Fibroblast of skin of abdomen (primary cell): Measurements from ENCODE around the gene TRAF5.
"Not testable (repeated sequence)": the region's sequence is repeated elsewhere in the genome, so short reads cannot be mapped to it uniquely, and the experiment has no call there.

Experiments
- DNase-seq: peaks from one replicate; pipeline ENCODE4 v3.0.0-alpha.2; 2013

Gene TRAF5

DNA sequence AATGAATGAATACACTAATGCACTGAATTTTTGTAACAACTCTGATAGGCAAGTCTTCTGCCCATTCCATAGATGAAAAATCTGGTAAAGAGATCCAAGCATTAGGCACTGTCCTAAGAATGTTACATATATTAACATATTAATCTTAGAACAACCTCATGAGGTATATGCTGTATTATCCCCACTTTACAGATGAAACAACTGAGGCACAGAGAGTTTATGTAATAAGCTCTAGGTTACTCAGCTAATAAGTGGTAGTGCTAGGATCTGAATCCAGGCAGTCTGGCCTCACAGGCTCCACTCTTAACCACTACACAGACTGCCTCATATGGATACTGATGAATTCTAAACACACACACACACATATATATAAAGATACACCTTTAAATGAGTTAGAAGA is 52.8 kb downstream of the TRAF5 start:
- DNase-seq = no peak

GRCh38 chr1:211381481-211382181 is 55.0 kb downstream of the TRAF5 start:
- DNase-seq = no peak

GRCh38 chr1:211382182-211382713 is 55.6 kb downstream of the TRAF5 start:
- no peak for DNase-seq

DNA sequence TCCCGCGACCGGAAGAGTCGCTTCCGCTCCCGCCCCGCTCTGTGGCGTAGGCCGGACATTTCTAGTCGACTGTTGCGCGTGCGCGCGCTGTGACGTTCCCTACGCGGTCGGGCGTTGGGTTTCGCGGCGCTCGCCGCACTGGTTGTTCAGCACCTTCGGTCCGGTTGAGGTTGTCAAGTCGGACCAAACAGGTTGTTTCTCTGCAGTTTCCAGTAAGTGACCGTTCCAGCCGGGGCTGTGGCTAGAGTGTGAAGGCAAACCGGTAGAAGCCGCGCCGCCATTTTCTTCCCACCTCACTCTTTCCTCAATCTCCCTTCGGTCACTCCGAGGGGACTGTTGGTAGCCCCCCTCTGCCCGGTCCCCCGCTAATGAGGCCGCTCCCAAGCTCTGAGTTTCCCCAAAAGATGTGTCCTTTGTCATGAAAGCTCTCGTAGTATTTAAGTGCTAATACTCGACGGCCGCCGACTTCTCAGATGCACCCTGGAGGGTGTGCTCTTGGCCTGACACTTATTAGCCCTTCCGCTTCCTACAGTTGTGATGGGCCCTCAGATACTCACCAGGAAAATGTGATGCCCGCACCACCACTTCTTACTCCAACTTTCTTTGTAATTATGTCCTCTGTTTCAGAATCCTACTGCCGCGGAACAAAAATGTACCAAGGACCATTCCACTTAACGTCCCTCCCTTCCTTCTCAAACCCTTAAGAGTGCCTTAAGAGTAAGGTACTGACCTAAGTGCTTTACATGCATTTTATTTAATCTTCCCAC is 56.3 kb downstream of the TRAF5 start:
- peak; percentile 92 for DNase-seq

GRCh38 chr1:211384524-211384923 is 57.9 kb downstream of the TRAF5 start:
- no peak for DNase-seq

- peak; percentile 87 for DNase-seq
Observed at GRCh38 chr1:211386921-211387320, 60.3 kb downstream of the TRAF5 start.

GRCh38 chr1:211390829-211391228 is 64.2 kb downstream of the TRAF5 start:
- DNase-seq = not testable (repeated sequence)

DNA sequence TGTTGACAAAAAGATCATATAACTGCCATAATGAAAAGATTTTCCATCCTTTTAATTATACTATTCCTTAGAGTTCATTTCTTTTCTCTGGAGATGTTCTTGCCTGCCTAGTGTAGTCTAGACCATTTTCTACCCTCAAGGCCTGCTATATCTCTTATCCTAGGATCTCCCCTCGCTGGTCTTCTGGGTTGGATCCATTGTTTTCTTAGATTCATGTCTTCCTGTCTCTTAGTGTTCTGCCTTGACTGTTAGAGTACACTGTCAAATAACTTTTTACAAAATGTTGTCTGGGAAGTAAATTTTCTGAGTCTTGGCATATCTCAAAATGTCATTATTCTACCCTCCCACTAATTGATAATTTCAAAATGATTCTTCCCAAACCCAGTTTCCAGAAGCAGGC is 66.6 kb downstream of the TRAF5 start:
- DNase-seq = no peak

GRCh38 chr1:211398266-211398930 is 71.8 kb downstream of the TRAF5 start:
- DNase-seq = not testable (repeated sequence)

- not testable (repeated sequence) for DNase-seq
Observed at GRCh38 chr1:211399851-211400393, 73.3 kb downstream of the TRAF5 start.

DNA sequence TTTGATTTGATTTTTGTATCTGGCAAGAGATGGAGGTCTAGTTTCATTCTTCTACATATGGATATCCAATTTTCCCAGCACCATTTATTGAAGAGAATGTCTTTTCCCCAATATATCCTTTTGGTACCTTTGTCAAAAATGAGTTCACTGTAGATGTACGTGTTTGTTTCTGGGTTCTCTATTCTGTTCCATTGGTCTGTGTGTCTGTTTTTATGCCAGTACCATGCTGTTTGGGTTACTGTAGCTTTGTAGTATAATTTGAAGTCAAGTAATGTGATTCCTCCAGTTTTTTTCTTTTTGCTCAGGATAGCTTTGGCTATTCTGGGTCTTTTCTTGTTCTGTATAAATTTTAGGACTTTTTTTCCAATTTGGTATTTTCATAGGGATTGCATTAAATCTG is 75.1 kb downstream of the TRAF5 start:
- not testable (repeated sequence) for DNase-seq

- not testable (repeated sequence) for DNase-seq
Observed at GRCh38 chr1:211406086-211406485, 79.5 kb downstream of the TRAF5 start.

DNA sequence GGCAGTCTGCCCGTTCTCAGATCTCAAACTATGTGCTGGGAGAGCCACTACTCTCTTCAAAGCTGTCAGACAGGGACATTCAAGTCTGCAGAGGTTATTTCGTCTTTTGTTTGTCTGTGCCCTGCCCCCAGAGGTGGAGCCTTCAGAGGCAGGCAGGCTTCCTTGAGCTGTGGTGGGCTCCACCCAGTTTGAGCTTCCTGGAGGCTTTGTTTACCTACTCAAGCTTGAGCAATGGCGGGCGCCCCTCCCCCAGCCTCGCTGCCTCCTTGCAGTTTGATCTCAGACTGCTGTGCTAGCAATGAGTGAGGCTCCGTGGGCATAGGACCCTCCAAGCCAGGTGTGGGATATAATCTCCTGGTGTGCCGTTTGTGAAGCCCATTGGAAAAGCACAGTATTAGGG is 81.1 kb downstream of the TRAF5 start:
- not testable (repeated sequence) for DNase-seq

GRCh38 chr1:211411639-211412038 is 85.0 kb downstream of the TRAF5 start:
- no peak for DNase-seq

DNA sequence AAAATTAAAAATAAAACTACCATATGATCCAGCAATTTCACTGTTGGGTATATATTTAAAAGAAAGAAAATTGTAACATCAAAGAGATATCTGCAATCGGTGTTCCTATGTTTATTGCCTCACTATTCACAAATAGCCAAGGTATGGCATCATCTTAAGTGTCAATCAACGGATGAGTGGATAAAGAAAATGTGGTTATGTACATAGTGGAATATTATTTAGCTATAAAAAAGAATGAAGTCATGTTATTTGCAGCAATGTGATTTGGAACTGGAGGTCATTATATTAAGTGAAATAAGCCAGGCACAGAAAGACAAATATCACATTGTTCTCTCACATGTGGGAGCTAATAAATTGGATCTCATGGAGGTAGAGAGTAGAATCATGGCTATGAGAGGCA is 89.1 kb downstream of the TRAF5 start:
- DNase-seq = no peak

- peak; percentile 36 for DNase-seq
Observed at GRCh38 chr1:211416246-211416627, 89.6 kb downstream of the TRAF5 start.

DNA sequence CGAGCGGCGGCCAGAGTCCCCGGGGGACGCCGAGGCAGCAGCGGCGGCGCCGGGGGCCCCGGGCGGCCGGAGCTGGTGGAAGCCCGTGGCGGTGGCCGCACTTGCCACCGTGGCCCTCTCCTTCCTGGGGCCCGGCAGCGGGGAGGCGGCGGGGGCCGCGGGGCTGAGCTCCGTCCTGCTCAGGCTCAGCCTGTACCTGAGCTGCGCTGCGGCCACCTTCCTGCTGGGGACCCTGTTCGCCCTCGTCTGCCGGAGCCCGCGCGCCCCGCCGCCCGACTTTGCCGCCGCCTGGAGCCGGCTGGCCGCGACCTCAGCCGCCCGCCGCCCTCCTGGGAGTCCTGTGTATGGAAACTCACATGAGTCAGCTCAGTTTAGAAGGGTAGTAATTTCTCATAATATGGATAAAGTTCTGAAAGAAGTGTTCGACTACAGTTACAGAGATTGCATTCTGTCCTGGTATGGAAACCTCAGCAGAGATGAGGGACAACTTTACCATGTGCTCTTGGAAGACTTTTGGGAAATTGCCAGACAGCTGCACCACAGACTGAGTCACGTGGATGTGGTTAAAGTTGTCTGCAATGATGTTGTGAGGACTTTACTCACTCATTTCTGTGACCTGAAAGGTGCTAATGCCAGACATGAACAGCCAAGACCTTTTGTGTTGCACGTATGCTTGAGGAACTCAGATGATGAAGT is 90.1 kb downstream of the TRAF5 start:
- peak; percentile 81 for DNase-seq

DNA sequence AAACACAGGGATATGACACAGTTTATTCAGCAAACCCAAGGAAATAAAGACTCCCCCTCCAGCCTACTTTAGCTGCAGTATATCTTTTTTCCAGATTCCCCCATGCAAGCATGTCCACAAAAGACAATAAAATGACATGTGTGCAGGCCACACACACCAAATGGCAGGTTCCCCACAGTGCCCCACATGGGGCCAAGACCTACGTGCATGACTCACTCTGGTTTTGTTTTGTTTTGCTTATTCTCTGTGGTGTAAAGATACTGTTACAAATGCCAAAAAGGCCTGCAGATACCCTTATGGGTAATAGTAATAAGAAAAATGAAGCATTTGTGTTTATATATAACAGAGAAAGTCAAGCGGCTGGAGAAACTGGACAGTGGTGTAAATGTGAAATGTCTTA is 93.8 kb downstream of the TRAF5 start:
- DNase-seq = peak; percentile 31

- DNase-seq = peak; percentile 66
Observed at GRCh38 chr1:211420845-211421454, 94.3 kb downstream of the TRAF5 start.

- DNase-seq = no peak
Observed at GRCh38 chr1:211424018-211424417, 97.4 kb downstream of the TRAF5 start.
